Measurements from ENCODE around the gene BCOR. TPM values are rescaled to one million over a fixed set of nuclear protein-coding genes. Genes with fewer than 3 reads are reported as not detected.

The BCOR gene
- total RNA-seq, 6 experiments from 2014 or later: 15.0 to 20.3 (median 18.3) TPM

GRCh38 chrX:40140706-40141499, 43.1 kb upstream of the BCOR start:
- no peak for TF ChIP-seq CTCF (IDR thresholded peaks at IDR 0.05)
- H3K4me1 Mint-ChIP-seq (ENCODE audit: low read depth): peaks cover 5% of the 10 kb centered on the region; the same call in 1 of the 2 replicates
- DNase-seq: no peak
- no peaks in the 10 kb centered on the region for H3K9me3 Mint-ChIP-seq
- no peak overlapping the region for H3K27ac Mint-ChIP-seq
- H3K36me3 Mint-ChIP-seq (ENCODE audit: low read depth): no peaks in the 10 kb centered on the region
- H3K27me3 Mint-ChIP-seq (ENCODE audit: insufficient read depth): no peaks in the 10 kb centered on the region; the same call in 1 of the 2 replicates
- no peak overlapping the region for H3K4me3 Mint-ChIP-seq

- DNase-seq: peak; percentile 67
- Mint-ChIP-seq H3K4me1 (ENCODE audit: low read depth) (peaks cover 20% of the 10 kb centered on the region), H3K9me3 (no peaks in the 10 kb centered on the region), H3K27me3 (ENCODE audit: insufficient read depth) (no peaks in the 10 kb centered on the region), H3K27ac (peak overlapping the region; percentile 88), H3K36me3 (ENCODE audit: low read depth) (no peaks in the 10 kb centered on the region), H3K4me3 (peak overlapping the region; percentile 53; the same call in 1 of the 2 replicates)
- no peak for TF ChIP-seq CTCF (IDR thresholded peaks at IDR 0.05)
Measured at GRCh38 chrX:40132751-40133150, 35.0 kb upstream of the BCOR start.

GRCh38 chrX:40131654-40132337, 34.0 kb upstream of the BCOR start:
- H3K4me3 Mint-ChIP-seq: no peak overlapping the region
- peak overlapping the region; percentile 88 for H3K27ac Mint-ChIP-seq
- TF ChIP-seq CTCF (IDR thresholded peaks at IDR 0.05): no peak
- no peak for DNase-seq
- H3K36me3 Mint-ChIP-seq (ENCODE audit: low read depth): peaks cover 4% of the 10 kb centered on the region
- H3K27me3 Mint-ChIP-seq (ENCODE audit: insufficient read depth): no peaks in the 10 kb centered on the region; the same call in 1 of the 2 replicates
- H3K9me3 Mint-ChIP-seq: no peaks in the 10 kb centered on the region
- H3K4me1 Mint-ChIP-seq (ENCODE audit: low read depth): peaks cover 25% of the 10 kb centered on the region

GRCh38 chrX:40130207-40130606, 32.4 kb upstream of the BCOR start:
- Mint-ChIP-seq H3K27ac (peak overlapping the region; percentile 49; the same call in 1 of the 2 replicates), H3K27me3 (ENCODE audit: insufficient read depth) (peaks cover 1% of the 10 kb centered on the region), H3K9me3 (no peaks in the 10 kb centered on the region), H3K4me3 (no peak overlapping the region; the same call in 1 of the 2 replicates), H3K36me3 (ENCODE audit: low read depth) (peaks cover 4% of the 10 kb centered on the region), H3K4me1 (ENCODE audit: low read depth) (peaks cover 27% of the 10 kb centered on the region)
- no peak for TF ChIP-seq CTCF (IDR thresholded peaks at IDR 0.05)
- DNase-seq: peak; percentile 58

GRCh38 chrX:40127052-40127451, 29.3 kb upstream of the BCOR start:
- no peaks in the 10 kb centered on the region for H3K9me3 Mint-ChIP-seq
- no peak for TF ChIP-seq CTCF (IDR thresholded peaks at IDR 0.05)
- H3K36me3 Mint-ChIP-seq (ENCODE audit: low read depth): peaks cover 4% of the 10 kb centered on the region
- H3K27ac Mint-ChIP-seq: peak overlapping the region; percentile 68
- H3K4me1 Mint-ChIP-seq (ENCODE audit: low read depth): peaks cover 20% of the 10 kb centered on the region
- no peak overlapping the region for H3K4me3 Mint-ChIP-seq
- DNase-seq: peak; percentile 22
- H3K27me3 Mint-ChIP-seq (ENCODE audit: insufficient read depth): peaks cover 1% of the 10 kb centered on the region

All from HFFc6 (cell line).